Transverse colon (tissue), 4 donors: ENCODE data around the gene GDF11.

Experiments
- EP300 ChIP-seq: sonication (generic); formaldehyde crosslinking; IDR thresholded peaks from one replicate; pipeline ENCODE4 v1.6.1; 2017; ENCODE audit warnings: antibody characterized with exemption, low read depth
- POLR2A ChIP-seq: fragments of 450-650 bp; IDR thresholded peaks from one replicate; pipeline ENCODE4 v1.6.1; 2016; ENCODE audit warnings: antibody characterized with exemption, mild to moderate bottlenecking, moderate library complexity
- POLR2AphosphoS5 ChIP-seq, 3 donors: sonication (generic); formaldehyde crosslinking; IDR thresholded peaks; one replicate each; pipeline ENCODE4 v1.6.1; 2016; ENCODE audit warnings: antibody characterized with exemption in 3 of 3
- TF ChIP-seq, protein P1 (sequence below), 5 experiments: fragments of 200-600 bp in 3 of 5; fragments of 450-650 bp in 2 of 5; sonication (generic) in 3 of 5; IDR thresholded peaks; 1 replicate in 2 of 5; 2 replicates in 3 of 5; pipeline ENCODE4 v1.5.1; 2016 to 2017; ENCODE audit warnings: antibody characterized with exemption in 5 of 5, inconsistent platforms in 3 of 5, mild to moderate bottlenecking in 2 of 5, moderate library complexity in 1 of 5

DNA sequence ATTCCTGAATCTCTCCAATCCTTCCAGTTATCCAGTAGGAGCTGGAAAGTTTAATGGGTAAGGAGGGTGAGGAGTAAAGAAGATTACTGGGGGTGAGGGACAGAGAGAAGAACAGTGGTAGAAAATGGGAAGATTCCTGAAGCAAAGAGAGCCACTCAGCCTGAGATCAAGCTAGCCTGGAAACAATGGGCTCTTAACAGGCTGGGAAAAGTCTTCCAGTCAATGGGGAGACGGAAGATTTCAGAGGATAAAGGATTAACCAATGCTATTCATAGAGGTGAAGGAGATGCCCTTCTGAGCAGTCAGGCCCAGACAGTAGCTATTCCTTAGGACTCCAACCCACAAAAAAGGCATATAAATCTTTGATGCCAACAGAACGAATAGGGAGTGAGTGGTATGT is 14.8 kb downstream of the GDF11 start:
- TF ChIP-seq POLR2AphosphoS5 (IDR thresholded peaks at IDR 0.05) (no peak), POLR2A (no peak), EP300 (no peak)
- TF ChIP-seq, protein P1, sequence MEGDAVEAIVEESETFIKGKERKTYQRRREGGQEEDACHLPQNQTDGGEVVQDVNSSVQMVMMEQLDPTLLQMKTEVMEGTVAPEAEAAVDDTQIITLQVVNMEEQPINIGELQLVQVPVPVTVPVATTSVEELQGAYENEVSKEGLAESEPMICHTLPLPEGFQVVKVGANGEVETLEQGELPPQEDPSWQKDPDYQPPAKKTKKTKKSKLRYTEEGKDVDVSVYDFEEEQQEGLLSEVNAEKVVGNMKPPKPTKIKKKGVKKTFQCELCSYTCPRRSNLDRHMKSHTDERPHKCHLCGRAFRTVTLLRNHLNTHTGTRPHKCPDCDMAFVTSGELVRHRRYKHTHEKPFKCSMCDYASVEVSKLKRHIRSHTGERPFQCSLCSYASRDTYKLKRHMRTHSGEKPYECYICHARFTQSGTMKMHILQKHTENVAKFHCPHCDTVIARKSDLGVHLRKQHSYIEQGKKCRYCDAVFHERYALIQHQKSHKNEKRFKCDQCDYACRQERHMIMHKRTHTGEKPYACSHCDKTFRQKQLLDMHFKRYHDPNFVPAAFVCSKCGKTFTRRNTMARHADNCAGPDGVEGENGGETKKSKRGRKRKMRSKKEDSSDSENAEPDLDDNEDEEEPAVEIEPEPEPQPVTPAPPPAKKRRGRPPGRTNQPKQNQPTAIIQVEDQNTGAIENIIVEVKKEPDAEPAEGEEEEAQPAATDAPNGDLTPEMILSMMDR (IDR thresholded peaks at IDR 0.05) = no peak
